LoVo (cell line): Measurements from ENCODE around the gene FBXL13.
"Not testable (repeated sequence)": the region's sequence is repeated elsewhere in the genome, so short reads cannot be mapped to it uniquely, and the experiment has no call there.

Source experiments
- DNase-seq: peaks from one replicate; pipeline ENCODE4 v3.0.0-alpha.2; 2016; ENCODE audit warnings: low spot score

Gene FBXL13

GRCh38 chr7:102856036-102856435 lies 218.6 kb downstream of the FBXL13 start:
- DNase-seq = no peak

- no peak for DNase-seq
Observed at GRCh38 chr7:102849538-102849937, 225.1 kb downstream of the FBXL13 start.

GRCh38 chr7:102849079-102849478 lies 225.5 kb downstream of the FBXL13 start:
- DNase-seq = no peak

GRCh38 chr7:102845346-102845745 lies 229.2 kb downstream of the FBXL13 start:
- DNase-seq = no peak

GRCh38 chr7:102843850-102844249 lies 230.7 kb downstream of the FBXL13 start:
- DNase-seq = no peak

- no peak for DNase-seq
Observed at GRCh38 chr7:102842284-102842683, 232.3 kb downstream of the FBXL13 start.

GRCh38 chr7:102841290-102841689 lies 233.3 kb downstream of the FBXL13 start:
- no peak for DNase-seq

- DNase-seq = no peak
Observed at GRCh38 chr7:102840404-102840803, 234.2 kb downstream of the FBXL13 start.

GRCh38 chr7:102838572-102839101 lies 236.0 kb downstream of the FBXL13 start:
- not testable (repeated sequence) for DNase-seq

GRCh38 chr7:102837802-102838201 lies 236.8 kb downstream of the FBXL13 start:
- no peak for DNase-seq

GRCh38 chr7:102836977-102837376 lies 237.6 kb downstream of the FBXL13 start:
- DNase-seq = no peak

- no peak for DNase-seq
Observed at GRCh38 chr7:102836191-102836919, 238.2 kb downstream of the FBXL13 start.

GRCh38 chr7:102834999-102835398 lies 239.6 kb downstream of the FBXL13 start:
- DNase-seq = no peak

GRCh38 chr7:102834466-102834865 lies 240.1 kb downstream of the FBXL13 start:
- no peak for DNase-seq

- DNase-seq = no peak
Observed at GRCh38 chr7:102833343-102833742, 241.3 kb downstream of the FBXL13 start.

GRCh38 chr7:102832674-102833073 lies 241.9 kb downstream of the FBXL13 start:
- DNase-seq = no peak

- no peak for DNase-seq
Observed at GRCh38 chr7:102830197-102830596, 244.4 kb downstream of the FBXL13 start.

GRCh38 chr7:102829075-102829474 lies 245.5 kb downstream of the FBXL13 start:
- DNase-seq = no peak

GRCh38 chr7:102828286-102828685 lies 246.3 kb downstream of the FBXL13 start:
- DNase-seq = no peak

- no peak for DNase-seq
Observed at GRCh38 chr7:102823390-102824119, 251.0 kb downstream of the FBXL13 start.

- DNase-seq = no peak
Observed at GRCh38 chr7:102821994-102822747, 252.4 kb downstream of the FBXL13 start.

- DNase-seq = no peak
Observed at GRCh38 chr7:102819151-102819550, 255.4 kb downstream of the FBXL13 start.
